HL-60 (cell line): Measurements from ENCODE around the gene MGAT4A.

Experiments
- DNase-seq, 2 experiments: peaks; one replicate each; pipeline ENCODE4 v3.0.0-alpha.2; 2010 to 2020; ENCODE audit warnings: low read depth in 1 of 2, low spot score in 1 of 2
- H3K27ac ChIP-seq: fragments of 250-450 bp; sonication (Bioruptor Pico); replicated peaks from 2 replicates; pipeline ENCODE4 v1.5.1; 2020; ENCODE audit warnings: mild to moderate bottlenecking, moderate library complexity
- H3K27me3 ChIP-seq: fragments of 250-450 bp; sonication (Bioruptor Pico); 2 replicates; pipeline ENCODE4 v1.5.1; 2021; ENCODE audit warnings: mild to moderate bottlenecking, moderate library complexity; ENCODE audit not compliant: insufficient read depth, poor library complexity, severe bottlenecking
- H3K4me3 ChIP-seq: replicated peaks from 2 replicates; pipeline ENCODE4 v1.5.1; 2011; ENCODE audit warnings: mild to moderate bottlenecking, control low read depth, low read length; ENCODE audit not compliant: insufficient read depth
- CTCF ChIP-seq: IDR thresholded peaks from one replicate; pipeline ENCODE4 v1.5.1; 2011; ENCODE audit warnings: low read length, control low read depth, inconsistent platforms; ENCODE audit not compliant: insufficient read depth
- GABPA ChIP-seq: IDR thresholded peaks from 2 replicates; pipeline ENCODE4 v1.6.1; 2012; ENCODE audit warnings: low read depth
- POLR2AphosphoS5 ChIP-seq: IDR thresholded peaks from 2 replicates; pipeline ENCODE4 v1.6.1; 2012; ENCODE audit warnings: low read depth
- REST ChIP-seq: IDR thresholded peaks from 2 replicates; pipeline ENCODE4 v1.6.1; 2012; ENCODE audit warnings: low read depth; ENCODE audit not compliant: insufficient replicate concordance
- SPI1 ChIP-seq: IDR thresholded peaks from 2 replicates; pipeline ENCODE4 v1.6.1; 2012; ENCODE audit warnings: low read depth, mild to moderate bottlenecking, borderline replicate concordance

Gene MGAT4A

GRCh38 chr2:98761267-98761781 is 30.4 kb upstream of the MGAT4A start:
- no peaks in the 10 kb centered on the region for H3K27me3 ChIP-seq
- H3K27ac ChIP-seq: peak overlapping the region; percentile 56; the same call in 1 of the 2 replicates
- no peak for DNase-seq
- TF ChIP-seq SPI1: no peak
- TF ChIP-seq REST: no peak
- no peak for TF ChIP-seq POLR2AphosphoS5
- TF ChIP-seq GABPA: no peak
- no peak for TF ChIP-seq CTCF
- H3K4me3 ChIP-seq: no peak overlapping the region

GRCh38 chr2:98759827-98760625 is 29.1 kb upstream of the MGAT4A start:
- DNase-seq: peak; percentile 65 to 81
- no peak for TF ChIP-seq REST
- TF ChIP-seq GABPA: no peak
- peak; percentile 9; the same call in 1 of the 2 replicates for TF ChIP-seq SPI1
- Histone ChIP-seq H3K27ac (peak overlapping the region; percentile 56), H3K4me3 (no peak overlapping the region), H3K27me3 (no peaks in the 10 kb centered on the region)

- peak overlapping the region; percentile 48 for H3K27ac ChIP-seq
- DNase-seq: no peak
- H3K4me3 ChIP-seq: no peak overlapping the region
- no peaks in the 10 kb centered on the region for H3K27me3 ChIP-seq
- peak; percentile 29; the same call in 1 of the 2 replicates for TF ChIP-seq SPI1
- TF ChIP-seq CTCF: no peak
Observed at GRCh38 chr2:98759338-98759737, 28.4 kb upstream of the MGAT4A start.

GRCh38 chr2:98757904-98758421 is 27.0 kb upstream of the MGAT4A start:
- Histone ChIP-seq H3K4me3 (peak overlapping the region; percentile 16; the same call in 1 of the 2 replicates), H3K27ac (peak overlapping the region; percentile 63), H3K27me3 (no peaks in the 10 kb centered on the region)
- DNase-seq: peak; percentile 90 to 97
- TF ChIP-seq CTCF: no peak
- TF ChIP-seq SPI1: peak; percentile 99
- peak; percentile 82 for TF ChIP-seq POLR2AphosphoS5
